CD14-positive monocyte (primary cell): ENCODE results near the gene ATP13A3. TPM values are rescaled to one million over a fixed set of nuclear protein-coding genes. Genes with fewer than 3 reads are reported as not detected.
A peak's percentile ranks its signal among the peaks of the same experiment; 100 is the strongest.

Experiments used
- DNase-seq, 3 donors: peaks; one replicate each; pipeline ENCODE4 v3.0.0-alpha.2; 2011 to 2022
- H2AFZ ChIP-seq: 2 replicates; pipeline ENCODE4 v1.6.0; 2012; ENCODE audit warnings: mild to moderate bottlenecking, low read depth, low read length, inconsistent platforms; ENCODE audit not compliant: insufficient read depth, poor library complexity, severe bottlenecking
- H3K27ac ChIP-seq, 2 donors: 1 replicate in 1 of 2; 2 replicates in 1 of 2; pipeline ENCODE4 v1.5.1; 2012 to 2013; ENCODE audit warnings: low read length in 2 of 2, control low read depth in 1 of 2, inconsistent platforms in 1 of 2, low read depth in 1 of 2, mild to moderate bottlenecking in 1 of 2
- H3K27me3 ChIP-seq, 2 donors: one replicate each; pipeline versions ENCODE4 v1.6.0 to v1.6.1; 2011 to 2013; ENCODE audit warnings: low read length in 2 of 2; ENCODE audit not compliant: control insufficient read depth in 2 of 2, insufficient read depth in 2 of 2
- H3K36me3 ChIP-seq, 2 donors: replicated peaks in 1 of 2; 1 replicate in 1 of 2; 2 replicates in 1 of 2; pipeline versions ENCODE4 v1.5.1 to v1.6.1; 2012 to 2013; ENCODE audit warnings: low read length in 2 of 2, control low read depth in 1 of 2, inconsistent platforms in 1 of 2, mild to moderate bottlenecking in 1 of 2; ENCODE audit not compliant: insufficient read depth in 2 of 2, control insufficient read depth in 1 of 2
- H3K4me1 ChIP-seq, 2 donors: 1 replicate in 1 of 2; 2 replicates in 1 of 2; pipeline versions ENCODE4 v1.5.1 to v1.6.1; 2012 to 2013; ENCODE audit warnings: low read length in 2 of 2, control low read depth in 1 of 2, inconsistent platforms in 1 of 2, mild to moderate bottlenecking in 1 of 2, moderate library complexity in 1 of 2; ENCODE audit not compliant: insufficient read depth in 2 of 2, control insufficient read depth in 1 of 2
- H3K4me2 ChIP-seq: replicated peaks from 2 replicates; pipeline ENCODE3; 2012; ENCODE audit warnings: low read length, moderate library complexity, mild to moderate bottlenecking; ENCODE audit not compliant: poor library complexity, severe bottlenecking; ENCODE audit errors: extremely low read depth
- H3K4me3 ChIP-seq, 3 experiments: fragments of 200-600 bp in 1 of 3; sonication (generic) in 1 of 3; replicated peaks in 1 of 3; 1 replicate in 2 of 3; 2 replicates in 1 of 3; pipeline ENCODE4 v1.5.1; 2011 to 2013; ENCODE audit warnings: low read length in 3 of 3, mild to moderate bottlenecking in 3 of 3, control low read depth in 2 of 3, low read depth in 2 of 3, inconsistent platforms in 1 of 3, moderate library complexity in 1 of 3
- H3K79me2 ChIP-seq: 2 replicates; pipeline ENCODE4 v1.6.0; 2012; ENCODE audit warnings: mild to moderate bottlenecking, control low read depth, inconsistent platforms, low read length, moderate library complexity; ENCODE audit not compliant: insufficient read depth
- H3K9ac ChIP-seq: 2 replicates; pipeline ENCODE4 v1.6.0; 2017; ENCODE audit warnings: low read length, mild to moderate bottlenecking; ENCODE audit not compliant: insufficient read depth, poor library complexity, severe bottlenecking
- H3K9me3 ChIP-seq, 2 donors: replicated peaks in 1 of 2; 1 replicate in 1 of 2; 2 replicates in 1 of 2; pipeline versions ENCODE4 v1.5.1 to v1.6.1; 2012 to 2013; ENCODE audit warnings: low read length in 2 of 2, control low read depth in 1 of 2; ENCODE audit not compliant: control insufficient read depth in 1 of 2, insufficient read depth in 1 of 2
- H4K20me1 ChIP-seq: 2 replicates; pipeline ENCODE4 v1.6.0; 2012; ENCODE audit warnings: mild to moderate bottlenecking, low read length, control low read depth, moderate library complexity; ENCODE audit not compliant: insufficient read depth
- H3K27ac Mint-ChIP-seq, 7 donors: one replicate each; pipeline ENCODE4 v1.8.0; 2020; ENCODE audit warnings: mild to moderate bottlenecking in 7 of 7, mixed read lengths in 7 of 7, moderate library complexity in 6 of 7, inconsistent platforms in 2 of 7
- H3K27me3 Mint-ChIP-seq, 3 donors: one replicate each; pipeline ENCODE4 v1.8.0; 2021 to 2022; ENCODE audit warnings: low read depth in 3 of 3, mild to moderate bottlenecking in 3 of 3, mixed read lengths in 3 of 3, moderate library complexity in 3 of 3, inconsistent platforms in 1 of 3
- H3K36me3 Mint-ChIP-seq, 2 donors: one replicate each; pipeline ENCODE4 v1.8.0; 2020; ENCODE audit warnings: mixed read lengths in 2 of 2, inconsistent platforms in 1 of 2, mild to moderate bottlenecking in 1 of 2
- H3K4me1 Mint-ChIP-seq: one replicate; pipeline ENCODE4 v1.8.0; 2020; ENCODE audit warnings: mild to moderate bottlenecking, mixed read lengths
- H3K4me3 Mint-ChIP-seq, 2 donors: one replicate each; pipeline ENCODE4 v1.8.0; 2020; ENCODE audit warnings: mild to moderate bottlenecking in 2 of 2, mixed read lengths in 2 of 2, moderate library complexity in 1 of 2
- H3K9me3 Mint-ChIP-seq, 7 donors: one replicate each; pipeline ENCODE4 v1.8.0; 2020 to 2022; ENCODE audit warnings: mixed read lengths in 7 of 7, mild to moderate bottlenecking in 6 of 7, moderate library complexity in 6 of 7, inconsistent platforms in 2 of 7
- WGBS: methylation state at CpG from one replicate; pipeline ENCODE4 v1.1.5; 2013; ENCODE audit warnings: missing lambda C conversion rate; ENCODE audit not compliant: insufficient coverage; 5-methylcytosine and 5-hydroxymethylcytosine counted together
- intact Hi-C, 2 donors: fragments of 100-400 bp; cut with micrococcal nuclease; formaldehyde crosslinking; loops; one replicate each; pipeline versions ENCODE4 v1.15.0 to v1.15.1; 2023
- polyA plus RNA-seq, 3 donors: library from polyadenylated mRNA; depleted of rRNA in 1 of 3; unstranded in 2 of 3; stranded (reverse) in 1 of 3; fragments of 300-500 nt in 2 of 3; fragments of >200 nt in 1 of 3; fragmentation: Illumina TruSeq in 2 of 3; gene quantifications; 1 replicate in 2 of 3; 2 replicates in 1 of 3; pipeline ENCODE4 v1.2.3, GENCODE V29; 2012 to 2021
- TF ChIP-seq, protein P1 (sequence below): fragments of 200-600 bp; IDR thresholded peaks from one replicate; pipeline ENCODE4 v1.8.0; 2022; ENCODE audit warnings: antibody characterized with exemption, mild to moderate bottlenecking

ATP13A3 gene
- polyA plus RNA-seq, 3 donors, result 4.7 to 19.5 (median 5.2) TPM

GRCh38 chr3:194405766-194406165 is 81.0 kb downstream of the ATP13A3 start:
- TF ChIP-seq, protein P1, sequence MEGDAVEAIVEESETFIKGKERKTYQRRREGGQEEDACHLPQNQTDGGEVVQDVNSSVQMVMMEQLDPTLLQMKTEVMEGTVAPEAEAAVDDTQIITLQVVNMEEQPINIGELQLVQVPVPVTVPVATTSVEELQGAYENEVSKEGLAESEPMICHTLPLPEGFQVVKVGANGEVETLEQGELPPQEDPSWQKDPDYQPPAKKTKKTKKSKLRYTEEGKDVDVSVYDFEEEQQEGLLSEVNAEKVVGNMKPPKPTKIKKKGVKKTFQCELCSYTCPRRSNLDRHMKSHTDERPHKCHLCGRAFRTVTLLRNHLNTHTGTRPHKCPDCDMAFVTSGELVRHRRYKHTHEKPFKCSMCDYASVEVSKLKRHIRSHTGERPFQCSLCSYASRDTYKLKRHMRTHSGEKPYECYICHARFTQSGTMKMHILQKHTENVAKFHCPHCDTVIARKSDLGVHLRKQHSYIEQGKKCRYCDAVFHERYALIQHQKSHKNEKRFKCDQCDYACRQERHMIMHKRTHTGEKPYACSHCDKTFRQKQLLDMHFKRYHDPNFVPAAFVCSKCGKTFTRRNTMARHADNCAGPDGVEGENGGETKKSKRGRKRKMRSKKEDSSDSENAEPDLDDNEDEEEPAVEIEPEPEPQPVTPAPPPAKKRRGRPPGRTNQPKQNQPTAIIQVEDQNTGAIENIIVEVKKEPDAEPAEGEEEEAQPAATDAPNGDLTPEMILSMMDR, result no peak
- Histone ChIP-seq H3K27me3 (no peaks in the 10 kb centered on the region), H3K9me3 (no peaks in the 10 kb centered on the region), H3K79me2 (no peaks in the 10 kb centered on the region), H4K20me1 (no peaks in the 10 kb centered on the region), H3K36me3 (peaks cover 12 to 67% of the 10 kb centered on the region in 2 donors), H3K27ac (no peak overlapping the region), H3K9ac (no peak overlapping the region), H3K4me1 (no peaks in the 10 kb centered on the region), H3K4me3 (no peak overlapping the region), H3K4me2 (no peak overlapping the region), H2AFZ (no peak overlapping the region)
- no peak for DNase-seq
- Mint-ChIP-seq H3K4me3 (no peak overlapping the region), H3K9me3 (no peaks in the 10 kb centered on the region), H3K36me3 (peaks cover 47 to 55% of the 10 kb centered on the region in 2 donors), H3K4me1 (no peaks in the 10 kb centered on the region), H3K27me3 (no peaks in the 10 kb centered on the region), H3K27ac (no peak overlapping the region)
- no CpG with 5 or more reads among the region's 2 CpGs for WGBS
- intact Hi-C loops, result no loop called here

GRCh38 chr3:194404365-194405140 is 82.2 kb downstream of the ATP13A3 start:
- peaks cover 0 to 7% of the 10 kb centered on the region in 2 donors for H3K27me3 ChIP-seq
- Mint-ChIP-seq H3K36me3 (peaks cover 41 to 44% of the 10 kb centered on the region in 2 donors), H3K27me3 (peaks cover 6 to 7% (median 7%) of the 10 kb centered on the region in 3 donors), H3K4me1 (no peaks in the 10 kb centered on the region), H3K9me3 (peaks cover 0 to 4% (median 0%) of the 10 kb centered on the region in 7 donors), H3K27ac (no peak overlapping the region), H3K4me3 (no peak overlapping the region)
- intact Hi-C loops, result loop anchor here in 1 of 2 donors (5.0 kb wide), 1 partner anchor 72 kb away; no protein-coding TSS in a partner anchor
- H3K9me3 ChIP-seq, result no peaks in the 10 kb centered on the region
- no peaks in the 10 kb centered on the region for H3K4me1 ChIP-seq
- no peak overlapping the region for H3K4me2 ChIP-seq
- peaks cover 12 to 57% of the 10 kb centered on the region in 2 donors for H3K36me3 ChIP-seq
- H3K27ac ChIP-seq, result no peak overlapping the region
- H4K20me1 ChIP-seq, result no peaks in the 10 kb centered on the region
- TF ChIP-seq, protein P1, result peak; percentile 85
- H3K9ac ChIP-seq, result no peak overlapping the region
- H3K79me2 ChIP-seq, result no peaks in the 10 kb centered on the region
- 47% methylated on average over 6 of the region's 10 CpGs for WGBS
- no peak overlapping the region for H3K4me3 ChIP-seq
- no peak overlapping the region for H2AFZ ChIP-seq
- peak; percentile 9 to 41 (median 24) for DNase-seq
